MCF 10A (cell line): Measurements from ENCODE around the gene TGFBR1. TPM values are rescaled to one million over a fixed set of nuclear protein-coding genes. Genes with fewer than 3 reads are reported as not detected.

Experiments used
- BruUV-seq: library from RNA; stranded (reverse); fragments of 400-500 nt; replicated peaks from 2 replicates; lab custom pipeline; 2021; lab: Mats Ljungman, UMichigan
- CTCF ChIA-PET: fragments of 300-600 bp; sonication (Branson Sonifier 250); formaldehyde crosslinking; extraction: SDS; loops from one replicate; lab custom pipeline; 2021; ENCODE audit warnings: antibody characterized with exemption, inconsistent platforms; lab: Yijun Ruan, JAX
- POLR2A ChIA-PET: fragments of 300-600, 350-650 bp; sonication (Branson Sonifier 250); formaldehyde crosslinking; extraction: SDS; loops from one replicate; lab custom pipeline; 2020; ENCODE audit warnings: antibody characterized with exemption, inconsistent platforms; lab: Yijun Ruan, JAX
- DNase-seq: peaks from one replicate; pipeline ENCODE4 v3.0.0-alpha.2; 2018; ENCODE audit not compliant: unreplicated experiment
- H3K27ac Mint-ChIP-seq: one replicate; pipeline ENCODE4 v1.8.0; 2022; ENCODE audit warnings: mild to moderate bottlenecking, low read depth, mixed read lengths; ENCODE audit not compliant: unreplicated experiment
- H3K27me3 Mint-ChIP-seq: one replicate; pipeline ENCODE4 v1.8.0; 2022; ENCODE audit warnings: mixed read lengths; ENCODE audit not compliant: insufficient read depth, unreplicated experiment
- H3K36me3 Mint-ChIP-seq: one replicate; pipeline ENCODE4 v1.8.0; 2022; ENCODE audit warnings: mild to moderate bottlenecking, moderate library complexity, mixed read lengths; ENCODE audit not compliant: insufficient read depth, unreplicated experiment
- H3K4me1 Mint-ChIP-seq: one replicate; pipeline ENCODE4 v1.8.0; 2022; ENCODE audit warnings: mixed read lengths; ENCODE audit not compliant: insufficient read depth, unreplicated experiment
- H3K4me3 Mint-ChIP-seq: one replicate; pipeline ENCODE4 v1.8.0; 2022; ENCODE audit warnings: mild to moderate bottlenecking, moderate library complexity, mixed read lengths; ENCODE audit not compliant: unreplicated experiment
- H3K9me3 Mint-ChIP-seq: one replicate; pipeline ENCODE4 v1.8.0; 2022; ENCODE audit warnings: mixed read lengths; ENCODE audit not compliant: unreplicated experiment
- intact Hi-C: fragments of 100-400 bp; cut with micrococcal nuclease; formaldehyde crosslinking; loops from 2 replicates; pipeline ENCODE4 v1.14.1; 2022
- total RNA-seq: library from RNA; stranded (reverse); gene quantifications from 2 replicates; pipeline ENCODE4 v1.2.3, GENCODE V29; 2022
- TF ChIP-seq, protein P1 (sequence below): fragments of 200-600 bp; IDR thresholded peaks from one replicate; pipeline ENCODE4 v1.8.0; 2022; ENCODE audit warnings: antibody characterized with exemption, mild to moderate bottlenecking; ENCODE audit not compliant: unreplicated experiment

The TGFBR1 gene
- total RNA-seq, 1 experiment from 2014 or later: 27.6 TPM

- no peaks in the 10 kb centered on the region for H3K27me3 Mint-ChIP-seq
Measured at GRCh38 chr9:99133145-99133544, 28.2 kb downstream of the TGFBR1 start.

DNA sequence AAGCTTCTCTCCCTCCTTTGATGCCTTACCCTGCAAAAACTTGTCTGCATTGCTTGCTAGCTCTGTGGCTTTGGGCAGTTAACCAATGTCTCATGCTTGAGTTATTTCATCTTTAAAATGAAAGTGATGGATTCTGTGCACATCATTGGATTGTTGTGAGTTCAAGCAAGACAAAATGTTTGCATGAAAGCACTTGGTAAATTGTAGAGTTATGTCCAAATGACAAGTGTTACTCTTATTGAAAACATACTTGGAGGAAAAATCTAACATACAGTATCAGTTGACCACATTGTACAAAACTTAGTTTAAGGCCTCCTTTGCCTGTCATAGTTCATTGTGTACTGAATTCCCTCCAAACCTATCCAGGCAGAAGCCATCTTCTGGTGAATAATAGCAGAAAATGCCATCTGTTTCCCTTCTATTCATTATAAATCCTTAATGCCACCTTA is 30.0 kb downstream of the TGFBR1 start:
- CTCF ChIA-PET: interaction anchor here (0.6 to 9.1 kb wide), 5 partner anchors 50 to 1212 kb away, joined by 3 to 225 read pairs (median 3); no protein-coding TSS in a partner anchor
- H3K4me1 Mint-ChIP-seq: no peaks in the 10 kb centered on the region
- POLR2A ChIA-PET: no interaction called here
- H3K27me3 Mint-ChIP-seq: no peaks in the 10 kb centered on the region
- no peak overlapping the region for H3K4me3 Mint-ChIP-seq
- no peak for DNase-seq
- BruUV-seq: no TSS peak
- TF ChIP-seq, protein P1, sequence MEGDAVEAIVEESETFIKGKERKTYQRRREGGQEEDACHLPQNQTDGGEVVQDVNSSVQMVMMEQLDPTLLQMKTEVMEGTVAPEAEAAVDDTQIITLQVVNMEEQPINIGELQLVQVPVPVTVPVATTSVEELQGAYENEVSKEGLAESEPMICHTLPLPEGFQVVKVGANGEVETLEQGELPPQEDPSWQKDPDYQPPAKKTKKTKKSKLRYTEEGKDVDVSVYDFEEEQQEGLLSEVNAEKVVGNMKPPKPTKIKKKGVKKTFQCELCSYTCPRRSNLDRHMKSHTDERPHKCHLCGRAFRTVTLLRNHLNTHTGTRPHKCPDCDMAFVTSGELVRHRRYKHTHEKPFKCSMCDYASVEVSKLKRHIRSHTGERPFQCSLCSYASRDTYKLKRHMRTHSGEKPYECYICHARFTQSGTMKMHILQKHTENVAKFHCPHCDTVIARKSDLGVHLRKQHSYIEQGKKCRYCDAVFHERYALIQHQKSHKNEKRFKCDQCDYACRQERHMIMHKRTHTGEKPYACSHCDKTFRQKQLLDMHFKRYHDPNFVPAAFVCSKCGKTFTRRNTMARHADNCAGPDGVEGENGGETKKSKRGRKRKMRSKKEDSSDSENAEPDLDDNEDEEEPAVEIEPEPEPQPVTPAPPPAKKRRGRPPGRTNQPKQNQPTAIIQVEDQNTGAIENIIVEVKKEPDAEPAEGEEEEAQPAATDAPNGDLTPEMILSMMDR: no peak
- no peaks in the 10 kb centered on the region for H3K9me3 Mint-ChIP-seq
- intact Hi-C loops: no loop called here
- H3K36me3 Mint-ChIP-seq: peaks cover 16% of the 10 kb centered on the region
- H3K27ac Mint-ChIP-seq: no peak overlapping the region

More at GRCh38 chr9:99133145-99133544, 28.2 kb downstream of the TGFBR1 start:
- Mint-ChIP-seq H3K27ac (no peak overlapping the region), H3K9me3 (peaks cover under 1% of the 10 kb centered on the region), H3K4me3 (no peak overlapping the region), H3K36me3 (peaks cover 16% of the 10 kb centered on the region), H3K4me1 (no peaks in the 10 kb centered on the region)
- TF ChIP-seq, protein P1: no peak
- ChIA-PET CTCF (interaction anchor here (0.8 to 3.1 kb wide), 7 partner anchors 8 to 165 kb away, joined by 3 to 13 read pairs (median 5); no protein-coding TSS in a partner anchor), POLR2A (interaction anchor here (0.6 to 1.3 kb wide), 2 partner anchors 10 to 898 kb away, joined by 3 read pairs; no protein-coding TSS in a partner anchor)
- no TSS peak for BruUV-seq
- no peak for DNase-seq
- intact Hi-C loops: no loop called here

DNA sequence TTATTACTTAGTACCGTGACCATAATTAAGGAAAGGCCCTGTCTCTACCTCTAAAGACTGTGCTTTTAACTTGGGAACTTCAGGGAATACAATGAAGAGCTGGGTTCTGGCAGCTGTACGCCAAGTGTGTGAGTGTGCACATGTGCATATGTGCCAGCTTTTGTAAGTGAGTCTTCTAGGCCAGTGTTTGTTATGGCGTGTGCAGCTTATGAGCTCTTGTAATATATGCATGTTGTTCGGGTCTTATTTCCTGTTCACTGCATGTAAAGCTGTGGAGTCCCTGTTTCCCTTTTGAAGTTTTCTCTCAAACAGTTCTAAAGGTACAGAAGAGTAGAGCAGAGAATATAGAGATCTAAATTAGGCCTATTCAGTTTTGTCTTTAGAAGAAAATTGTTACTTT is 30.5 kb downstream of the TGFBR1 start:
- intact Hi-C loops: no loop called here
- H3K4me1 Mint-ChIP-seq: peaks cover 2% of the 10 kb centered on the region
- H3K36me3 Mint-ChIP-seq: peaks cover 16% of the 10 kb centered on the region
- CTCF ChIA-PET: interaction anchor here (0.6 to 9.1 kb wide), 7 partner anchors 14 to 1213 kb away, joined by 3 to 225 read pairs (median 3); no protein-coding TSS in a partner anchor
- no TSS peak for BruUV-seq
- TF ChIP-seq, protein P1: no peak
- H3K27me3 Mint-ChIP-seq: no peaks in the 10 kb centered on the region
- POLR2A ChIA-PET: no interaction called here
- no peak overlapping the region for H3K27ac Mint-ChIP-seq
- no peak overlapping the region for H3K4me3 Mint-ChIP-seq
- H3K9me3 Mint-ChIP-seq: no peaks in the 10 kb centered on the region
- DNase-seq: no peak

- Mint-ChIP-seq H3K27ac (no peak overlapping the region), H3K36me3 (peaks cover 5% of the 10 kb centered on the region), H3K4me1 (peaks cover 5% of the 10 kb centered on the region), H3K4me3 (no peak overlapping the region), H3K9me3 (no peaks in the 10 kb centered on the region), H3K27me3 (no peaks in the 10 kb centered on the region)
- TF ChIP-seq, protein P1: no peak
- BruUV-seq: no TSS peak
- ChIA-PET CTCF (interaction anchor here (0.8 to 9.1 kb wide), 5 partner anchors 10 to 289 kb away, joined by 3 to 225 read pairs (median 6); no protein-coding TSS in a partner anchor), POLR2A (interaction anchor here (1.1 to 2.0 kb wide), 3 partner anchors 10 to 927 kb away, joined by 3 to 5 read pairs (median 4); no protein-coding TSS in a partner anchor)
- no peak for DNase-seq
- intact Hi-C loops: no loop called here
Measured at GRCh38 chr9:99137225-99137624, 32.3 kb downstream of the TGFBR1 start.
